ENCODE results near the gene EIF2AK3.

EIF2AK3 gene

GRCh38 chr2:88614497-88615157 is 12.6 kb downstream of the EIF2AK3 start:
- no peaks in the 10 kb centered on the region for H3K9me2 ChIP-seq (replicated peaks; ENCODE audit: control insufficient read depth, low read length)
- H3K27ac ChIP-seq (ENCODE audit: low read depth, low read length) = peak overlapping the region; percentile 96
- peaks cover 28% of the 10 kb centered on the region for H3F3A ChIP-seq (ENCODE audit: control insufficient read depth, insufficient read depth)
- no peaks in the 10 kb centered on the region for H3K27me3 ChIP-seq (ENCODE audit: control insufficient read depth, low read length)
- TF ChIP-seq EZH2phosphoT487 (IDR thresholded peaks at IDR 0.05; ENCODE audit: borderline replicate concordance, low read length) (no peak), CTCF (IDR thresholded peaks at IDR 0.05; ENCODE audit: low read depth, low read length, poor library complexity, severe bottlenecking) (no peak)
- H3K36me3 ChIP-seq (ENCODE audit: control insufficient read depth, low read length) = peaks cover 85% of the 10 kb centered on the region
- 0 out of 2 replicates have a peak, but pooled peaks cover 3% of the 10 kb centered on the region for H4K20me1 ChIP-seq (ENCODE audit: control insufficient read depth, insufficient read depth, low read depth, low read length)
- H3K79me2 ChIP-seq (ENCODE audit: control insufficient read depth, low read length) = peaks cover 100% of the 10 kb centered on the region
- H3K4me1 ChIP-seq (ENCODE audit: control insufficient read depth, low read length) = peaks cover 100% of the 10 kb centered on the region
- peak overlapping the region; percentile 87 for H3K4me2 ChIP-seq (ENCODE audit: low read length)
- H3K9me3 ChIP-seq (ENCODE audit: control insufficient read depth, insufficient read depth, low read length) = no peaks in the 10 kb centered on the region
- peak overlapping the region; percentile 44 for H3K4me3 ChIP-seq (ENCODE audit: low read length)

- Histone ChIP-seq H3K27me3 (ENCODE audit: control insufficient read depth, low read length) (no peaks in the 10 kb centered on the region), H3K4me1 (ENCODE audit: control insufficient read depth, low read length) (peaks cover 100% of the 10 kb centered on the region), H3K9me2 (replicated peaks; ENCODE audit: control insufficient read depth, low read length) (no peaks in the 10 kb centered on the region), H4K20me1 (ENCODE audit: control insufficient read depth, insufficient read depth, low read depth, low read length) (0 out of 2 replicates have a peak, but pooled peaks cover 3% of the 10 kb centered on the region), H3F3A (ENCODE audit: control insufficient read depth, insufficient read depth) (peaks cover 35% of the 10 kb centered on the region), H3K9me3 (ENCODE audit: control insufficient read depth, insufficient read depth, low read length) (no peaks in the 10 kb centered on the region), H3K79me2 (ENCODE audit: control insufficient read depth, low read length) (peaks cover 100% of the 10 kb centered on the region), H3K27ac (ENCODE audit: low read depth, low read length) (peak overlapping the region; percentile 96), H3K36me3 (ENCODE audit: control insufficient read depth, low read length) (peaks cover 85% of the 10 kb centered on the region), H3K4me2 (ENCODE audit: low read length) (peak overlapping the region; percentile 87), H3K4me3 (ENCODE audit: low read length) (peak overlapping the region; percentile 44)
- TF ChIP-seq CTCF (IDR thresholded peaks at IDR 0.05; ENCODE audit: low read depth, low read length, poor library complexity, severe bottlenecking) (no peak), EZH2phosphoT487 (IDR thresholded peaks at IDR 0.05; ENCODE audit: borderline replicate concordance, low read length) (no peak)
Measured at GRCh38 chr2:88613921-88614320, 13.3 kb downstream of the EIF2AK3 start.

GRCh38 chr2:88608184-88608583 is 19.1 kb downstream of the EIF2AK3 start:
- H3K4me3 ChIP-seq (ENCODE audit: low read length) = peak overlapping the region; percentile 46
- H3K79me2 ChIP-seq (ENCODE audit: control insufficient read depth, low read length) = peaks cover 87% of the 10 kb centered on the region
- H4K20me1 ChIP-seq (ENCODE audit: control insufficient read depth, insufficient read depth, low read depth, low read length) = no peaks in the 10 kb centered on the region
- TF ChIP-seq EZH2phosphoT487 (IDR thresholded peaks at IDR 0.05; ENCODE audit: borderline replicate concordance, low read length) (no peak), CTCF (IDR thresholded peaks at IDR 0.05; ENCODE audit: low read depth, low read length, poor library complexity, severe bottlenecking) (no peak)
- H3K9me2 ChIP-seq (replicated peaks; ENCODE audit: control insufficient read depth, low read length) = no peaks in the 10 kb centered on the region
- no peaks in the 10 kb centered on the region for H3K27me3 ChIP-seq (ENCODE audit: control insufficient read depth, low read length)
- H3K4me1 ChIP-seq (ENCODE audit: control insufficient read depth, low read length) = peaks cover 100% of the 10 kb centered on the region
- peaks cover 59% of the 10 kb centered on the region for H3F3A ChIP-seq (ENCODE audit: control insufficient read depth, insufficient read depth)
- peak overlapping the region; percentile 77 for H3K4me2 ChIP-seq (ENCODE audit: low read length)
- no peaks in the 10 kb centered on the region for H3K9me3 ChIP-seq (ENCODE audit: control insufficient read depth, insufficient read depth, low read length)
- peaks cover 77% of the 10 kb centered on the region for H3K36me3 ChIP-seq (ENCODE audit: control insufficient read depth, low read length)
- peak overlapping the region; percentile 96 for H3K27ac ChIP-seq (ENCODE audit: low read depth, low read length)

All from DOHH2 (cell line).